Glomerular endothelial cell (primary cell): ENCODE data around the gene CLHC1. TPM values are rescaled to one million over a fixed set of nuclear protein-coding genes. Genes with fewer than 3 reads are reported as not detected.
"Not testable (repeated sequence)": the region's sequence is repeated elsewhere in the genome, so short reads cannot be mapped to it uniquely, and the experiment has no call there.

Experiments
- DNase-seq: peaks from one replicate; pipeline ENCODE4 v3.0.0-alpha.2; 2011; ENCODE audit warnings: low read depth, low spot score; ENCODE audit errors: extremely low read depth
- total RNA-seq: library from RNA; depleted of rRNA; stranded (reverse); fragments of >200 nt; gene quantifications from 2 replicates; pipeline ENCODE4 v1.2.3, GENCODE V29; 2015

The CLHC1 gene
- 2.8 and 4.8 TPM in 2 replicates for total RNA-seq

GRCh38 chr2:55232084-55232862 is at the start of gene CLHC1, which contains the start of gene RPS27A:
CLHC1 (minus strand) TSS chr2:55232293; CDS start chr2:55222411, 9,882 bp downstream.
RPS27A (plus strand) TSS chr2:55232688; CDS start chr2:55232825, 137 bp downstream.
- peak; percentile 97 for DNase-seq

GRCh38 chr2:55280851-55281546 is 48.9 kb upstream of the CLHC1 start:
- DNase-seq, result not testable (repeated sequence)

DNA sequence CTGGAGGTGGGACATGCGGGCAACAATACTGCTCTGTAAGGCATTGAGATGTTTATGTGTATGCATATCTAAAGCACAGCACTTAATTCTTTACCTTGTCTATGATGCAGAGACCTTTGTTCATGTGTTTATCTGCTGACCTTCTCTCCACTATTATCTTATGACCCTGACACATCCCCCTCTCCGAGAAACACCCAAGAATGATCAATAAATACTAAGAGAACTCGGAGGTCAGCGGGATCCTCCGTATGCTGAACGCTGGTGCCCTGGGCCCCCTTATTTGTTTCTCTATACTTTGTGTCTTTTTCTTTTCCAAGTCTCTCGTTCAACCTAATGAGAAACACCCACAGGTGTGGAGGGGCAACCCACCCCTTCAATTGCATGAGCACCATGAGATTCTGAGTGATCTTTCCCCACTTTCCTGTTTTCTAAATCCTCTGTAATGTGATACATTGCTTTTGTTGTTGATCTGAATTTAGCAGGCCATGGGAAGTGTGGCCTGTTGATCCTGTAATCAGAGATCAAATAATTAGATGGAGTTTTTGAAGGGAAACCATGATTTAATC is 47.8 kb upstream of the CLHC1 start:
- DNase-seq, result not testable (repeated sequence)

GRCh38 chr2:55279214-55279835 is 47.2 kb upstream of the CLHC1 start:
- not testable (repeated sequence) for DNase-seq

- no peak for DNase-seq
Measured at GRCh38 chr2:55277310-55277709, 45.2 kb upstream of the CLHC1 start.

- not testable (repeated sequence) for DNase-seq
Measured at GRCh38 chr2:55274346-55274745, 42.3 kb upstream of the CLHC1 start.

DNA sequence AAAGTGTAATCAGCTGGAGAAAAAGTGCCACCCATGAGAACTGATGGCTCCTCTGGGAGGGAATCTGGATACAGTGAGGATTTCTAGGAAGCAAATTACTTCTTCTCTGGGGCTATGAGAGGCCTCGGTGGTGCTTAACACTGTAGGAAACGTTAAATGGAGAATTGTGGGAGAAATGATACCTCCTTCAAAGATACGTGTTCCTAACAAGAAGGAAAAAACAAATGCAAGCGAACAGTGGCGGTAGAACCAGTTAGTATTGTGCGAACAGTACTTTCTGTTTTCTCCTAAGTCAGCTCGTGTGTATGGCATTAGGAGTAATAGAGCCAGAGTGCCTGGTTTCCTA is 37.5 kb upstream of the CLHC1 start:
- DNase-seq, result no peak

DNA sequence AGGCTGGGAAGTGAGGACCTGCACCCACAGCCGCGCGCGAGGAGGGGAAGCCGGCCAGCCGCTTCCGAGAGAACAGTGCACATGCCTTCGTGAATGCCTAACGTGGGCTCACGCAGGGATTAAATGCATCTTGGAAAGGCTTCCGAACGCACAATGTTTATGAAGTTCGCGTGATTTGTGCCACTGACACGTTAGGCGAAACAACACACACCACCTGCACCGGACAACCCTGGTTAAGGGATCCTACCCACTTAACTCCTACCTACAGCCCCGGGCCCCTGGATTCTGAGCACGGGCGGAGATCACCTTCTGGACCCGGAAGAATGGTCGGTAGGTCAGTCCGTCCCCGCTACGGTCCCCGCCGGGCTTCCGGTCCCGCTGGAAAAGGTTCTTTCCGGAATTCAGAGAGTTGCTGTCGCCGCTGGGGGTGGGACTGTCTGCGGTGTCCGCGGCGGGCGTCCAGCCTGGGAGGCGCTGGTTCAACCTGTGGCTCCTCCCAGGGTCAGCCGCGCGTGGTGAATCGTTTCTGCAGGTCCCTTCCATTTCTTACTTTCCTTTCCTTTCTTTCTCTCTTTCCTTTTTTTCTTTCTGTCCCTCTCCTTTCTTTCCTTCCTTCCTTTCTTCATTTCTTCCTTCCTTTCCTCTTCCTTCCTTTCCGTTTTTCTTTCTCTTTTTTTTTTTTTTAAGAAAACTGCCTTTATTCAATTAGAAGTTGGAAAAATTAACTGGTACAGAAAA is 37.0 kb upstream of the CLHC1 start, which contains the start of gene MTIF2:
TSS of gene MTIF2 (minus strand) at position 325 of the 738 bp plus-strand sequence. CDS start 5,373 bp downstream, outside the sequence.
- DNase-seq, result peak; percentile 64

DNA sequence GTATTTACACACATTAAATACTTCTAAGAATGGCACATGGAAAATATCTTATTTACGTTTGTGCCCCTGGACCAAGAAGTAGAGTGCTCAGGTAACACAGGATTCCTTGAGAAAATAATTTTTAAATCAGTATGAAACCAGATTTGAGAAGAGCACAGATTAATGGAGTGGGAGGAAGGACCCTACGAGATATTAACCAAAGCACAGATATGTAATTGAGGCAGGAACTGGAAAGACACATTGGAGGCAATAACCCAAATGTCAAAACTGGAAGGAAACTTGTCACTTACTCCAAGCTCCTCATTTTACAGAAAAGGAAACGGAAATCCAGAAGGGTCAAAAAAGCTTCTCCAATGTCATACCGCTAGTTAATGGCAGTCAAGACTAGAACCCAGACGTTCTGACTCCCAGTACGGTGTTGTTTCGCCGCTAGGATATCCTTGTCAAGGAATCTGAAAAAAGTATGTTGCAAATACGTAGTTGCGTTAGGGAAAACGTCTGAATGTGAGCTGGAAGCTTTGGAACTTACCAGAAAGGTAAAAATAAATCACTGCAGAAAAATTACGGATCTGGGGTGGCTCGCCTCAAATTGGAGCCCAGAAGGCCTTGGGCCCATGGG is 36.3 kb upstream of the CLHC1 start:
- DNase-seq, result no peak

DNA sequence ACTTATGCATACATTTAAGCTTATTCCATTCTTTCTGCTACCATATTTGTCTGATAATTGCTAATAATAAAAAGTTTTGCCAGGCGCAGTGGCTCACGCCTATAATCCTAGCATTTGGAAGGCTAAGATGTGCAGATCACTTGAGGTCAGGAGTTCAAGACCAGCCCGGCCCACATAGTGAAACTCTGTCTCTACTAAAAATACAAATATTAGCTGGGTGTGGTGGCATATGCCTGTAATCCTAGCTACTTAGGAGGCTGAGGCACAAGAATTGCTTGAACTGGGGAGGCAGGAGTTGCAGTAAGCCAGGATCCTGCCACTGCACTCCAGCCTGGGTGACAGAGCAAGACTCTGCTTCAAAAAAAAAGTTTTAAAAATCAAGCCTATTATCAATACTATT is 27.5 kb upstream of the CLHC1 start:
- DNase-seq, result not testable (repeated sequence)

DNA sequence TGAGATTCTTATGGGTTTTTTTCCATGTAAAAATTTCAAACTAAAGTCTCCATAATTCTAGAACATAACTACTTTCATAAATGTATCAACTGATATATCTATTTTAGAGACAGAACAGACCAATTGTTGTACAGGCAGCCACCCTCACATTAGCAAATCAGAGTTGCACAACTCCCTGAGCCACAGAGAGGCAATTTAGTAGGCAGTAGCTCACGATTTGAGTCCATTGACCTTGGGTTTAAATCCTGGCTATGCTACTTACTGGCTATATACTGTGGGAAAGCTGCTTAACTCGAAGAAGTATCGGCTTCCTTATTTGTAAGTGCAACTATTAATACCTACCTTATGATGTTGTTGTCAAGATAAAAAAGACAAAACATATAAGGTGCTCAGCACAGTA is 20.7 kb upstream of the CLHC1 start:
- no peak for DNase-seq

DNA sequence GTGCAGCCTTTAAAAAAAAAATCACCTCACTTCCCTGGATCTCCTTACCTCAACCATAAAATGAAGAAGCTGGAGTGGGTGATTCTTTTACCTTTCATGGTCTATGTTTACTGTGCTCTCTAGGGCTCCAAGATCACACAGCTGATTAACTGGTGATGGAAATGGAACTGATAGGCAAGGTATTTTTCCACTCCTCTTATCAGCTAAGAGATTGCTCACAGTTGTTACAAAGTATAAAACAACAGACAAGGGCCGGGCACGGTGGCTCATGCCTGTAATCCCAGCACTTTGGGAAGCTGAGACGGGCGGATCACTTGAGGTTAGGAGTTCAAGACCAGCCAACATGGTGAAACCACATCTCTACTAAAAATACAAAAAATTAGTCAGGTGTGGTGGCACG is 14.9 kb upstream of the CLHC1 start:
- no peak for DNase-seq

- no peak for DNase-seq
Measured at GRCh38 chr2:55245411-55245810, 13.3 kb upstream of the CLHC1 start.

DNA sequence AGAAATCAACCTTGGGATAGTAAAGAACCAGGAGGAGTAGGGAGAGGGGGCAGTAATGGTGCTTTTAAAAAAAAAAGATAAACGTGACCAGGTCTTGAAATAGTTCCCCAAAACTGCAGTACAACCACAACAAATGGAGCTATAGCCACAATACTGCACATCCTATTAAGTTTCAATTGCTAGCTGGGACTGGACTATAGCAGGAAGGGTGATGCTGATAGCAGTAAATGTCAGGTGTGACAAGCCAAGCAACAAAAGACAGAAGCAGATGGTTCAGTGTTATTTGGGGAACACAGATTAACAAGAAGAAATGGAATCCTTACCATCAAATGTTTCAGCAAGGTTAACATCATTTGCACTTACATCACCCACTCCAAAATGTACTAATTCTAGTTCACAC is 10.5 kb upstream of the CLHC1 start:
- no peak for DNase-seq

DNA sequence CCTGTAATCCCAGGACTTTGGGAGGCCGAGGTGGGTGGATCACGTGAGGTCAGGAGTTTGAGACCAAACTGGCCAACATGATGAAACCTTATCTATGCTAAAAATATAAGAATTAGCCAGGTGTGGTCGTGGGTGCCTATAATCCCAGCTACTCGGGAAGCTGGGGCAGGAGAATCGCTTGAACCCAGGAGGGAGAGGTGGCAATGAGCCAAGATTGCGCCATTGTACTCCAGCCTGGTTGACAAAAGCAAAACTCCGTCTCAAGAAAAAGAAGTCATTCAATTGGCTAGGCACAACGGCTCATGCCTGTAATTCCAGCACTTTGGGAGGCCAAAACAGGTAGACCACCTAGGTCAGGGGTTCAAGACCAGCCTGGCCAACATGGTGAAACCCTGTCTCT is 9.5 kb upstream of the CLHC1 start:
- DNase-seq, result not testable (repeated sequence)

GRCh38 chr2:55239656-55240222 is 7.6 kb upstream of the CLHC1 start:
- DNase-seq, result no peak

DNA sequence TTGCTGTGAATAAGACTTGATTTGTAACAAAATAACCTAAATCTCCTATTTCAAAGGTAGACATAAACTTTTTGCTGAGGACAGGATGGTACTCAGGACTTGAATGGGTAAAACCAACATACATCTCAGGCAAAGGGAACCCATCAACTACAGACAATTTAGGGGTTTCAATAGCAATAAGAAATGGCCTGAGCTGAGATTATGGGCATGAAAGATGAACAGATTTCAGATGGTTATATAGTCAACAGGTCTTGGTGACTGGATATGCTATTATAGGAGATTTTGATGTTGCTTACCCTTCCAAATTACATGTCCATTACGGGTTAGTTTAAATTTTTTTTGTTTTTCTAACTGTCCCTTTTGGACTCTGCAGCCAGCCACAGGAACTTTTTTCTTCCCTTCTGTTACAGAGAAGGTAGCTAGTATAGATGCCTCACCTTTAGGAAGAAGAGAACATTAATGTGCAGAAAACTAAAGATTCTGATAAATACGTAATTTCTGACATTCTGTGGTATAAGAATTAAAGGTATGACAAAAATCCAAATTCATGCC is 5.0 kb upstream of the CLHC1 start:
- no peak for DNase-seq

DNA sequence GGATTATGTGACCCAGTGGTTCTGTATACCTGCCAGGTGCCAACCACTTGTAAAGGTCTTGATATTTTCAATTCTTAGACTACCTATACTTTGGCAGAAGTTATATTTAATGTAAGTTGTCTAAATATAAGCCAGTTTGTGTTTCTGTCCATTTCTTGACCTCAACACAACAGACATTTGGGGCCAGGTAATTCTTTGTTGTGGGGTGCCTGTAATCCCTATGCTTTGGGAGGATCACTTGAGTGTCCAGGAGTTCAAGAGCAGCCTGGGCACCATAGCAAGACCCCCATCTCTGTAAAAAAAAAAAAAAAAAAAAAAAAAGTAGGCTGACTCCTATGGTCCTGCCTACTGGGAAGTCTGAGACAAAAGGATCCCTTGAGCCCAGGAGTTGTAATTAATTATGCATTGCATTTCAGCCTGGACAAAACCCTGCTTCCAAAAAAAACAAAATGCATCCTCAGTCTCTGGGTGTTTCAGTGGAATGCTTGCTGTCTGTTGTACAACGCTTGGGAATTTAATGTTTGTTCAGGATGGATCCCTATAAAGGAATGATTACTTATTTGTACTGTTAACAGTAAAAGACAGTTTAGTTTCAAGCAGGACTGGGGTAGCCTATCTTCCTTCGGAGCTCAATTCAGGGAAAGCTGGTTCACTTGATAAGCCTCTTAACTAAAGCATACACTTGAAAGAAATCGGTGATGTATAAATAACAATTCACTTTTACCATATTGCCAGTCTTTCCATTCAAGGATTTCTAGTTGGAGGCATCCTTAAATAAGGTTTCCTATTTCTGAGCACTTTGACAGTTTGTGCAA is 3.8 kb upstream of the CLHC1 start:
- DNase-seq, result no peak

DNA sequence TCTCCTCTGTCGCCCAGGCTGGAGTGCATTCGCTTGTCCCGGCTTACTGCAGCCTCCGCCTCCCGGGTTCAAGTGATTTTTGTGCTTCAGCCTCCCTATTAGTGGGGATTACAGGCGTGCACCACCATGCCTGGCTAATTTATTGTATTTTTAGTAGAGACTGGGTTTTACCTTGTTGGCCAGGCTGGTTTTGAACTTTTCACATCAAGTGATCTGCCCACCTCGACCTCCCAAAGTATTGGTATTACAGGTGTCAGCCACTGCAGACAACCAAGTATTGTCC is 1.5 kb upstream of the CLHC1 start:
- no peak for DNase-seq
